Activated T-helper 1 cell treated with anti-CD3 and anti-CD28 coated beads, Interleukin-12 subunit alpha, Interleukin-12 subunit beta, Interleukin-2, Interleukin-4 antibody, amounts not matched to agents 30 ng/mL and 10 ng/mL and 1 ng/mL, durations not matched to agents 14 hours and 24 hours and 36 hours (primary cell): ENCODE measurements around the gene TMOD2. TPM values are rescaled to one million over a fixed set of nuclear protein-coding genes. Genes with fewer than 3 reads are reported as not detected.

Experiments
- DNase-seq: peaks from one replicate; pipeline ENCODE4 v3.0.0; 2021; ENCODE audit warnings: low spot score
- H3K27ac Mint-ChIP-seq: one replicate; pipeline ENCODE4 v1.8.0; 2021; ENCODE audit warnings: mild to moderate bottlenecking, mixed read lengths
- H3K27me3 Mint-ChIP-seq: one replicate; pipeline ENCODE4 v1.8.0; 2022; ENCODE audit warnings: mild to moderate bottlenecking, moderate library complexity, mixed read lengths; ENCODE audit not compliant: insufficient read depth
- H3K36me3 Mint-ChIP-seq: one replicate; pipeline ENCODE4 v1.8.0; 2021; ENCODE audit warnings: low read depth, mixed read lengths
- H3K4me1 Mint-ChIP-seq: one replicate; pipeline ENCODE4 v1.8.0; 2021; ENCODE audit warnings: low read depth, mixed read lengths
- H3K4me3 Mint-ChIP-seq: one replicate; pipeline ENCODE4 v1.8.0; 2021; ENCODE audit warnings: mild to moderate bottlenecking, moderate library complexity, mixed read lengths
- H3K9me3 Mint-ChIP-seq: one replicate; pipeline ENCODE4 v1.8.0; 2021; ENCODE audit warnings: mixed read lengths
- intact Hi-C: fragments of 100-400 bp; cut with micrococcal nuclease; formaldehyde crosslinking; loops from one replicate; pipeline ENCODE4 v1.15.1; 2024
- total RNA-seq: library from RNA; stranded (reverse); gene quantifications from 2 replicates; pipeline ENCODE4 v1.2.3, GENCODE V29; 2022

The TMOD2 gene
- total RNA-seq, 1 donor from 2014 or later: 4.1 TPM

- H3K4me1 Mint-ChIP-seq: peaks cover 1% of the 10 kb centered on the region
- no peak overlapping the region for H3K4me3 Mint-ChIP-seq
- no peak for DNase-seq
- H3K9me3 Mint-ChIP-seq: no peaks in the 10 kb centered on the region
- peaks cover 1% of the 10 kb centered on the region for H3K36me3 Mint-ChIP-seq
- H3K27ac Mint-ChIP-seq: no peak overlapping the region
- H3K27me3 Mint-ChIP-seq: peaks cover 2% of the 10 kb centered on the region
- intact Hi-C loops: no loop called here
Observed at GRCh38 chr15:51760805-51761204, 9.4 kb downstream of the TMOD2 start.

- intact Hi-C loops: no loop called here
- H3K36me3 Mint-ChIP-seq: peaks cover 13% of the 10 kb centered on the region
- no peaks in the 10 kb centered on the region for H3K27me3 Mint-ChIP-seq
- H3K9me3 Mint-ChIP-seq: peaks cover 4% of the 10 kb centered on the region
- DNase-seq: no peak
- H3K27ac Mint-ChIP-seq: no peak overlapping the region
- H3K4me1 Mint-ChIP-seq: peaks cover 6% of the 10 kb centered on the region
- no peak overlapping the region for H3K4me3 Mint-ChIP-seq
Observed at GRCh38 chr15:51765751-51766150, 14.4 kb downstream of the TMOD2 start.

- no peaks in the 10 kb centered on the region for H3K27me3 Mint-ChIP-seq
- peaks cover 6% of the 10 kb centered on the region for H3K4me1 Mint-ChIP-seq
- H3K36me3 Mint-ChIP-seq: peaks cover 13% of the 10 kb centered on the region
- no peak overlapping the region for H3K4me3 Mint-ChIP-seq
- H3K27ac Mint-ChIP-seq: no peak overlapping the region
- no peak for DNase-seq
- intact Hi-C loops: no loop called here
- peaks cover 4% of the 10 kb centered on the region for H3K9me3 Mint-ChIP-seq
Observed at GRCh38 chr15:51766341-51766740, 14.9 kb downstream of the TMOD2 start.

GRCh38 chr15:51768018-51768417 is 16.6 kb downstream of the TMOD2 start:
- no peaks in the 10 kb centered on the region for H3K27me3 Mint-ChIP-seq
- H3K9me3 Mint-ChIP-seq: peaks cover 4% of the 10 kb centered on the region
- peaks cover 14% of the 10 kb centered on the region for H3K36me3 Mint-ChIP-seq
- no peak overlapping the region for H3K4me3 Mint-ChIP-seq
- intact Hi-C loops: no loop called here
- DNase-seq: no peak
- peaks cover 6% of the 10 kb centered on the region for H3K4me1 Mint-ChIP-seq
- H3K27ac Mint-ChIP-seq: no peak overlapping the region

- no peak for DNase-seq
- H3K27me3 Mint-ChIP-seq: no peaks in the 10 kb centered on the region
- H3K4me1 Mint-ChIP-seq: peaks cover 6% of the 10 kb centered on the region
- H3K9me3 Mint-ChIP-seq: peaks cover 4% of the 10 kb centered on the region
- no peak overlapping the region for H3K4me3 Mint-ChIP-seq
- H3K36me3 Mint-ChIP-seq: peaks cover 13% of the 10 kb centered on the region
- no peak overlapping the region for H3K27ac Mint-ChIP-seq
- intact Hi-C loops: no loop called here
Observed at GRCh38 chr15:51770902-51771301, 19.5 kb downstream of the TMOD2 start.

- no peak overlapping the region for H3K27ac Mint-ChIP-seq
Observed at GRCh38 chr15:51771773-51772172, 20.4 kb downstream of the TMOD2 start.

GRCh38 chr15:51774916-51775315 is 23.5 kb downstream of the TMOD2 start:
- Mint-ChIP-seq H3K36me3 (peaks cover 7% of the 10 kb centered on the region), H3K9me3 (no peaks in the 10 kb centered on the region)
- intact Hi-C loops: loop anchor here (5.0 kb wide), 1 partner anchor 238 kb away; no protein-coding TSS in a partner anchor

More at GRCh38 chr15:51771773-51772172, 20.4 kb downstream of the TMOD2 start:
- DNase-seq: no peak
- Mint-ChIP-seq H3K9me3 (peaks cover 4% of the 10 kb centered on the region), H3K27me3 (no peaks in the 10 kb centered on the region), H3K4me3 (no peak overlapping the region), H3K36me3 (peaks cover 17% of the 10 kb centered on the region), H3K4me1 (peaks cover 13% of the 10 kb centered on the region)
- intact Hi-C loops: no loop called here

GRCh38 chr15:51775967-51776816 is 24.8 kb downstream of the TMOD2 start:
- Mint-ChIP-seq H3K27ac (no peak overlapping the region), H3K9me3 (no peaks in the 10 kb centered on the region), H3K4me1 (peaks cover 7% of the 10 kb centered on the region), H3K4me3 (no peak overlapping the region), H3K36me3 (peaks cover 5% of the 10 kb centered on the region), H3K27me3 (no peaks in the 10 kb centered on the region)
- intact Hi-C loops: loop anchor here (1.0 to 5.0 kb wide), 4 partner anchors 39 to 239 kb away; partner anchors contain the start of genes LYSMD2 and TMOD3
- peak; percentile 30 for DNase-seq

More at GRCh38 chr15:51774916-51775315, 23.5 kb downstream of the TMOD2 start:
- Mint-ChIP-seq H3K4me3 (no peak overlapping the region), H3K27me3 (no peaks in the 10 kb centered on the region), H3K4me1 (peaks cover 7% of the 10 kb centered on the region), H3K27ac (no peak overlapping the region)
- no peak for DNase-seq

GRCh38 chr15:51776952-51777569 is 25.7 kb downstream of the TMOD2 start:
- no peak overlapping the region for H3K27ac Mint-ChIP-seq
- peaks cover 6% of the 10 kb centered on the region for H3K36me3 Mint-ChIP-seq
- H3K4me1 Mint-ChIP-seq: peaks cover 7% of the 10 kb centered on the region
- DNase-seq: peak; percentile 53
- H3K27me3 Mint-ChIP-seq: no peaks in the 10 kb centered on the region
- H3K4me3 Mint-ChIP-seq: no peak overlapping the region
- H3K9me3 Mint-ChIP-seq: no peaks in the 10 kb centered on the region
- intact Hi-C loops: loop anchor here (1.0 to 5.0 kb wide), 4 partner anchors 40 to 240 kb away; partner anchors contain the start of genes LYSMD2 and TMOD3

- H3K27ac Mint-ChIP-seq: no peak overlapping the region
- DNase-seq: no peak
- peaks cover 7% of the 10 kb centered on the region for H3K36me3 Mint-ChIP-seq
- H3K4me3 Mint-ChIP-seq: no peak overlapping the region
- intact Hi-C loops: no loop called here
- no peaks in the 10 kb centered on the region for H3K27me3 Mint-ChIP-seq
- no peaks in the 10 kb centered on the region for H3K9me3 Mint-ChIP-seq
- peaks cover 7% of the 10 kb centered on the region for H3K4me1 Mint-ChIP-seq
Observed at GRCh38 chr15:51780636-51781035, 29.2 kb downstream of the TMOD2 start.

- DNase-seq: no peak
- Mint-ChIP-seq H3K36me3 (peaks cover 4% of the 10 kb centered on the region), H3K27ac (no peak overlapping the region), H3K27me3 (no peaks in the 10 kb centered on the region), H3K4me1 (peaks cover under 1% of the 10 kb centered on the region), H3K9me3 (no peaks in the 10 kb centered on the region), H3K4me3 (no peak overlapping the region)
- intact Hi-C loops: no loop called here
Observed at GRCh38 chr15:51781506-51781905, 30.1 kb downstream of the TMOD2 start.

GRCh38 chr15:51782357-51782896 is 31.0 kb downstream of the TMOD2 start:
- H3K27me3 Mint-ChIP-seq: no peaks in the 10 kb centered on the region
- H3K9me3 Mint-ChIP-seq: no peaks in the 10 kb centered on the region
- H3K36me3 Mint-ChIP-seq: peaks cover 6% of the 10 kb centered on the region
- H3K27ac Mint-ChIP-seq: no peak overlapping the region
- H3K4me3 Mint-ChIP-seq: no peak overlapping the region
- intact Hi-C loops: no loop called here
- no peak for DNase-seq
- no peaks in the 10 kb centered on the region for H3K4me1 Mint-ChIP-seq

GRCh38 chr15:51783967-51784366 is 32.6 kb downstream of the TMOD2 start:
- intact Hi-C loops: no loop called here

More at GRCh38 chr15:51783967-51784366, 32.6 kb downstream of the TMOD2 start:
- no peak for DNase-seq
- peaks cover 7% of the 10 kb centered on the region for H3K36me3 Mint-ChIP-seq
- no peaks in the 10 kb centered on the region for H3K27me3 Mint-ChIP-seq
- H3K27ac Mint-ChIP-seq: no peak overlapping the region
- no peak overlapping the region for H3K4me3 Mint-ChIP-seq
- H3K4me1 Mint-ChIP-seq: no peaks in the 10 kb centered on the region
- no peaks in the 10 kb centered on the region for H3K9me3 Mint-ChIP-seq
